HG03354 (cell line): Measurements from ENCODE around the gene TMPRSS13.

Source experiments
- ATAC-seq: cut with Tn5 transposase; IDR thresholded peaks from one replicate; pipeline ENCODE4 v1.9.1; 2021; ENCODE audit warnings: mild to moderate bottlenecking; ENCODE audit not compliant: unreplicated experiment, poor library complexity, severe bottlenecking

The TMPRSS13 gene

DNA sequence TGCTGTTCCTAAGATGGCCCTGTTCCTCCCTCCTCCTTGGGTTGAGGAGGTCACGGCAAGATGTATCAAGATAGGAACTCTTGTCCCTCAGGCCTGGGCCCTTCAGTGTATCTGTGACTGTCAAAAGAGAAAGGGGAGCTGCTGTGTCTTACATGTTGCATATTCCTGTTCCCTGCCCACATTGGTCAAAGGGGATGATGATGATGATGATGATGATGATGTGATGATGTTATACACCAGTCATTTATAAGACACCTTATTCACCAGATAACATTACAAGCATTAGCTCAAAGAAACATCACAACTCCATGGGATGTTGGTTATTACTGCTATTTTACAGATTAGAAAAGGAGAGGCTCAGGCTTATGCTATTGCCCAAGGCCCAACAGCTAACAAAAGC is 66.4 kb downstream of the TMPRSS13 start:
- ATAC-seq: no peak

- no peak for ATAC-seq
Observed at GRCh38 chr11:117862019-117862725, 67.0 kb downstream of the TMPRSS13 start.

DNA sequence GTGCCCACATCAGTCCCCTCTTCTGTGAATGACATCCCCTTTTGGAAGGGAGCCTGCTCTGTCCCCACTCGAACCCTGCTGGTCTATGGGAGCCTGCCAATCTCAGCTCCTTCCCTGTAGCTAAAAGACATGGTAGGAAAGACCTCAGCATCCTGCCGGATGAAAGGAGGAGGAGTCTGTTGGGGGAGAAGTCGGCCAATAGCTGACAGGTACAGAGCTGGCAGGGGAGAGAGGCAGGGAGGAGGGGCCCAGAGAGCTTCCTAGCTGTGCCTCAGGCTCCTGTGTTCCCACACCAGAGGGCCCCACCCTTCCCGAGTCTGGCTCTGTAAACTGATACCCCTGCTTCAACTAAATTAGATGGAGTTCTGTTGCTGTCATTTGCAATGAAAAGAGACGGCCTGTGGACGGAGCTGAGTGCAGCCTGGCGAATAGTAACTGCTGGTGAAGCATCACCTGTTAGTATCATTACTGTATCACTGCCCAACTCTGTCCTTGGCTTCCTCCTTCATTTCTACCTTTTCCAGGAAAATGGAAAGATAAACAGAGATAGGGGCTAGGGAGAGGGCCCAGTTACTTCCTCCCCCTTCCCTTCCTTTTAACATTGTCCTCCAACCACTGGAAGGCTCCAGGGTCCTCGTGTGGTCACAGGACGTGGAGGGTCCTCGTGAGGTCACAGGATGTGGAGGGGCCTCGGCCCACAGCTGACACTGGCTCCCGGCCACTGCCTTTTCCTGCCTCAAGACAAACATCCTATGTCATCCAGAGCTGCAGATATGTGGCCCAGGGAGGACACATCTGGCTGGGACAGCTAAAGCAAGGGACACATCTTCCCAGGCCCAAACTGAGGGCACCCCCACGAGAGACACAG is 67.8 kb downstream of the TMPRSS13 start:
- ATAC-seq: no peak

DNA sequence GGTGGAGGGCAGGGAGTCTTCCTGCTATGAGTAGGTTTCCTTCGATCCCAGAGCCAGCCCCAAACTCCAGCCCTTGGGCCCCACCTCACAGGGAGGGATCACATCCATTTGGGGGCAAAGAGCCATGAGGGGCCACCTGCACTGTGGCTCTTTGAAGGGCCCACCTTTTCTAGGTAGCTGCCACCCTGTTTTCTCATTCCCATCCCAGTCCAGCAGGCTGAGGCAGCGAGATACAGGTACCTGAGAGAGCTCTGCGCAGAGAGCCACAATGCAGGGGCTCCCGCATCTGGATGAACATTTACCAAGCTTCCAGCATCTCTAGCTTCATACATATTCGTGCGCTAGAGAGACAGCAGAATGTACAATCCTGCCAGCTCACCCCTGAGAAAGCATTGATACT is 69.1 kb downstream of the TMPRSS13 start:
- no peak for ATAC-seq

- no peak for ATAC-seq
Observed at GRCh38 chr11:117859488-117860112, 69.6 kb downstream of the TMPRSS13 start.

GRCh38 chr11:117859061-117859460 is 70.1 kb downstream of the TMPRSS13 start:
- no peak for ATAC-seq

GRCh38 chr11:117857734-117858414 is 71.3 kb downstream of the TMPRSS13 start:
- no peak for ATAC-seq

- no peak for ATAC-seq
Observed at GRCh38 chr11:117855912-117856651, 73.1 kb downstream of the TMPRSS13 start.

DNA sequence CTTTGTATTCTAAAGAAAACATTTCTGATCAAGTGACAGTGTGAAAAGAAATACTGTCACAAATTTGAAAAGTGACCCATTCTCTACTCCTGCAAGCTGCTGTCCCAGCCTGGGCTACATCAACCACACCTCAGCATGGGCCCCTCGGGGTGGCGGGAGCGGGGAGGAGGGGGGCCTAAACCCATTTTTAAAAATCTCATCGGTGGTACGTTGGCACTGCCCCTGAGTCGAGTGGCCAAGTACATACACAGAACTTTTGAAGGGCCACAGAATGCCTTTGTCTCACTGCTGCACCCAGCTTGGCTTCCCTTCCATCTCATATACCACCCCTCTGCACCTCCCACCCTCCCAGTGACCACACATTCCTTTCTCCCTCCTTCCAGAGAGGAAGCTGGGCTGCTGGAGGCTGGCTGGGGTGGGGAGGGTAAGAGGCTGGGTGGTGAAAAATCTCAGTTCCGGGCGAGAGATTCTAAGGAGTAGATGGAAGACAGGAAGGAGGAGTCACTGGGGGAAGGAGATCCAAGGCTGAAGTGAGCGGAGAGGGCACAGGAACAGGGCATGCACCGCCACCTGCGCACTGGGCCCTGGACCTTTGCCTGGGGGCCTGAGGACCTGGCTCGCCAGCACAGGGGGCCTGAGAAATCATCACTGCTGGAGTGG is 73.9 kb downstream of the TMPRSS13 start:
- ATAC-seq: no peak

DNA sequence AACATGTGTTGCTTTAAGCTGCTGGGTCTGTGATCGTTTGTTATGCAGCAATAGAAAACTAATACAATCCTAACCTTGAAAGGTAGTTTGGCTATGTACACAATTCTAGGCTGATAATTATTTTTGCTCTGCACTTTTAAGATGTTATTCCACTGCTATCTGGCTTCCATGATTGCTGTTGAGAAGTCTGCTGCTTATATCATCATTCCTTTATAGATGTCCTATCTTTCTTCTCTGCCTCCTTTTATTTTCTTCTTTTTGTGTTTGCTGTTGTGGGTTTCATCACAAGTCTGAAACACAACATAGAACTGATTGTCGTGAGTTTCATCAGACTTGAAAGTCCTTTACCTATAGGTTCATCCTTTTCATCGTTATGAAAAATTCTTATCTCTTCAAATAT is 76.9 kb downstream of the TMPRSS13 start:
- ATAC-seq: no peak

DNA sequence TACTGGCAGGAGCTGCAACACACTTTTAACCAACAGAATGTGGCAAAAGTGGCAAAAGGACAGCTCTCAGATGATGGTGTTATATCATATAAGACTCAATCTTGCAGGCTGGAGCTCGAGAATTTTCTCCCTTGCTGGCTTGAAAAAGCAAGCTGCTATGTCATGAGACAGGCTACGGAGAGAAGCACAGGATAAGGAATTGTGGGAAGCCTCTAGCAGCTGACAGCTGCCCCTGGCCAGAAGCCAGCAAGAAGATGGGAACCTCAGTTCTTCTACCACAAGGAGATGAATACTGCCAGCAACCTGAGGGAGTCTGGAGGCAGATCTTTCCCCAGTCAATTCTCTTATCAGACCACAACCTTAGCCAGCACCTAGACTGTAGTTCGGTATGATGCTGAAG is 77.3 kb downstream of the TMPRSS13 start:
- no peak for ATAC-seq

- ATAC-seq: no peak
Observed at GRCh38 chr11:117851106-117851505, 78.1 kb downstream of the TMPRSS13 start.
